ENCODE data around the gene DCTN3.
A peak's percentile ranks its signal among the peaks of the same experiment; 100 is the strongest.
"Not testable (repeated sequence)": the region's sequence is repeated elsewhere in the genome, so short reads cannot be mapped to it uniquely, and the experiment has no call there.

Gene DCTN3

DNA sequence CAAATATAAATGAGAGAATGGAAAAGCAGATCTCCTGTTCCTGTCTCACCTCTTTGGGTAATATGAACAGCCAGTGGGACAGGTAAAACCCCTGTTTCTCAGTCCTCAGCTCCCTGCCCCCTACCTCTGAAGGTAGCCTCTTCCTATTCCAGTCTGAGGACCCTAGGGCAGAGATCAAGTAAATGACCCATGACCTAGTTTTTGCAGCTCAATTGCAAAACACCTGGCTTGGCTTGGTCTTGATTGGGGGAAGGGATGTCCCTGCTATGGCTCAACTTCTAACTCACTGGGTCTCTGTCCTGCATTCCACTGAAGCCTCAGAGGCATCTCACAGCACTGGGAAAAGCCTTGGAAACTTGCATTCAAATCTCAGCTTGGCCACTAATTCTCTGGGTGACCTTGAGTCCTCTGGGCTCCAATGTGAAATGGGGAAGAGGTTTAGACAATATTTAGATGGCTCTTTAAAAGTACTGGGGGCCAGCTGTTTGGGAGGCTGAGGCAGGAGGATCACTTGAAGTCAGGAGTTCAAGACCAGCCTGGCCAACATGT is 24.5 kb upstream of the DCTN3 start:
- H3K27me3 ChIP-seq (replicated peaks; ENCODE audit: control insufficient read depth, insufficient read depth, low read length), result no peaks in the 10 kb centered on the region
- H3K4me3 ChIP-seq (replicated peaks; ENCODE audit: low read depth, low read length), result no peak overlapping the region
- TF ChIP-seq, protein P1, sequence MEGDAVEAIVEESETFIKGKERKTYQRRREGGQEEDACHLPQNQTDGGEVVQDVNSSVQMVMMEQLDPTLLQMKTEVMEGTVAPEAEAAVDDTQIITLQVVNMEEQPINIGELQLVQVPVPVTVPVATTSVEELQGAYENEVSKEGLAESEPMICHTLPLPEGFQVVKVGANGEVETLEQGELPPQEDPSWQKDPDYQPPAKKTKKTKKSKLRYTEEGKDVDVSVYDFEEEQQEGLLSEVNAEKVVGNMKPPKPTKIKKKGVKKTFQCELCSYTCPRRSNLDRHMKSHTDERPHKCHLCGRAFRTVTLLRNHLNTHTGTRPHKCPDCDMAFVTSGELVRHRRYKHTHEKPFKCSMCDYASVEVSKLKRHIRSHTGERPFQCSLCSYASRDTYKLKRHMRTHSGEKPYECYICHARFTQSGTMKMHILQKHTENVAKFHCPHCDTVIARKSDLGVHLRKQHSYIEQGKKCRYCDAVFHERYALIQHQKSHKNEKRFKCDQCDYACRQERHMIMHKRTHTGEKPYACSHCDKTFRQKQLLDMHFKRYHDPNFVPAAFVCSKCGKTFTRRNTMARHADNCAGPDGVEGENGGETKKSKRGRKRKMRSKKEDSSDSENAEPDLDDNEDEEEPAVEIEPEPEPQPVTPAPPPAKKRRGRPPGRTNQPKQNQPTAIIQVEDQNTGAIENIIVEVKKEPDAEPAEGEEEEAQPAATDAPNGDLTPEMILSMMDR (IDR thresholded peaks at IDR 0.05; ENCODE audit: insufficient read depth, low read length, poor library complexity, severe bottlenecking), result no peak
- no peak for DNase-seq (ENCODE audit: extremely low read depth, insufficient read length)
- peaks cover 12% of the 10 kb centered on the region for H3K36me3 ChIP-seq (ENCODE audit: control insufficient read depth, insufficient read depth, low read length)

DNA sequence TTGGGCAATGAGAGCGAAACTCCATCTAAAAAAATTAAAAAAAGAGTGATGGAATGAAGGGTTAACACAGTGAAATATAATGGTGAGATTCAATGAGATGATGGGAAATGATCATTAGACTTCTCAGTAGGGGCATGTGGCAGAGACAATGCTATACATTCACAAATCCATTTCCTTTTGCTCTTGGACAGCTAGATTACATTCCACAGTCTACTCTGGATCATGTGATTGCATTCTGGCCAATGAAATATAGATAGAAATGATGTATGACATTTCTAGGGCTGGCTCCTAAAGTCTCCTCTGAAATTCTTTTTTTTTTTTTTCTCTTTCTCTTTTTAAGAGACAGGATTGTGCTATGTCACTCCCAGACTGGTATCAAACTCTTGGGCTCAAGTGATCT is 22.4 kb upstream of the DCTN3 start:
- no peak overlapping the region for H3K4me3 ChIP-seq (replicated peaks; ENCODE audit: low read depth, low read length)
- no peaks in the 10 kb centered on the region for H3K27me3 ChIP-seq (replicated peaks; ENCODE audit: control insufficient read depth, insufficient read depth, low read length)
- TF ChIP-seq, protein P1 (IDR thresholded peaks at IDR 0.05; ENCODE audit: insufficient read depth, low read length, poor library complexity, severe bottlenecking), result no peak
- H3K36me3 ChIP-seq (ENCODE audit: control insufficient read depth, insufficient read depth, low read length), result no peaks in the 10 kb centered on the region
- DNase-seq (ENCODE audit: extremely low read depth, insufficient read length), result no peak

GRCh38 chr9:34639322-34639721 is 19.0 kb upstream of the DCTN3 start:
- H3K36me3 ChIP-seq (ENCODE audit: control insufficient read depth, insufficient read depth, low read length); H3K4me3 ChIP-seq (replicated peaks; ENCODE audit: low read depth, low read length); DNase-seq (ENCODE audit: extremely low read depth, insufficient read length); H3K27me3 ChIP-seq (replicated peaks; ENCODE audit: control insufficient read depth, insufficient read depth, low read length): not testable (repeated sequence)

DNA sequence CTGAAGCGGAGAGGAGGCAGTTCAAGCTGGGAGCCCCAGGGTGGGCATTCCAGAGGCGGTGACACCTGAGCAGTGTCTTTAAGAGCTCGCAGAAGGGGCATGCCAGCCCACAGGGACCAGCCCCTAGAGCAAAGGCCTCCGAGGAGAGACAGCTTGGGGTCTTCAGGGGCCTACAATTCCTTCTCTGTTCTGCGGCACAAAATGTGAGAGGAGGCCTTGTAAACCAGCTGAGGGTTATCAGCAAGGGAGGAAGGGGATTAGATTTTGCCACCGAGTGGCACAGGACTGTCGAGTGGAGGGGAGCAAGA is 17.8 kb upstream of the DCTN3 start:
- no peak for DNase-seq (ENCODE audit: extremely low read depth, insufficient read length)
- Histone ChIP-seq H3K36me3 (ENCODE audit: control insufficient read depth, insufficient read depth, low read length) (no peaks in the 10 kb centered on the region; the same call in 1 of the 2 replicates), H3K27me3 (replicated peaks; ENCODE audit: control insufficient read depth, insufficient read depth, low read length) (no peaks in the 10 kb centered on the region), H3K4me3 (replicated peaks; ENCODE audit: low read depth, low read length) (peak overlapping the region; percentile 68)
- TF ChIP-seq, protein P1 (IDR thresholded peaks at IDR 0.05; ENCODE audit: insufficient read depth, low read length, poor library complexity, severe bottlenecking), result no peak

GRCh38 chr9:34637356-34638137 is 17.3 kb upstream of the DCTN3 start, which contains the start of gene SIGMAR1:
TSS of gene SIGMAR1 (minus strand) at chr9:34637787. CDS start at chr9:34637697, 90 bp downstream.
- Histone ChIP-seq H3K4me3 (replicated peaks; ENCODE audit: low read depth, low read length) (peak within 1 kb of the TSS; percentile 68), H3K27me3 (replicated peaks; ENCODE audit: control insufficient read depth, insufficient read depth, low read length) (no peaks in the 10 kb centered on the region), H3K36me3 (ENCODE audit: control insufficient read depth, insufficient read depth, low read length) (no peaks in the 10 kb centered on the region; the same call in 1 of the 2 replicates)
- peak; percentile 96 for DNase-seq (ENCODE audit: extremely low read depth, insufficient read length)
- TF ChIP-seq, protein P1 (IDR thresholded peaks at IDR 0.05; ENCODE audit: insufficient read depth, low read length, poor library complexity, severe bottlenecking), result no peak

- no peak for DNase-seq (ENCODE audit: extremely low read depth, insufficient read length)
- no peaks in the 10 kb centered on the region for H3K27me3 ChIP-seq (replicated peaks; ENCODE audit: control insufficient read depth, insufficient read depth, low read length)
- H3K36me3 ChIP-seq (ENCODE audit: control insufficient read depth, insufficient read depth, low read length), result no peaks in the 10 kb centered on the region; the same call in 1 of the 2 replicates
- H3K4me3 ChIP-seq (replicated peaks; ENCODE audit: low read depth, low read length), result peak overlapping the region; percentile 68
- TF ChIP-seq, protein P1 (IDR thresholded peaks at IDR 0.05; ENCODE audit: insufficient read depth, low read length, poor library complexity, severe bottlenecking), result no peak
These were observed 16.6 kb upstream of the DCTN3 start for GRCh38 chr9:34636791-34637355.
